Measurements from ENCODE around the gene E2F3.

E2F3 gene

GRCh38 chr6:20468209-20468608 lies 66.5 kb downstream of the E2F3 start:
- no peak overlapping the region for H3K27ac ChIP-seq
- TF ChIP-seq CTCF (conservative IDR thresholded peaks at IDR 0.05) (no peak), ZFX (IDR thresholded peaks at IDR 0.05) (no peak)

- no peak for TF ChIP-seq CTCF (conservative IDR thresholded peaks at IDR 0.05)
- TF ChIP-seq ZFX (IDR thresholded peaks at IDR 0.05) = no peak
- no peak overlapping the region for H3K27ac ChIP-seq
Measured at GRCh38 chr6:20472748-20473147, 71.1 kb downstream of the E2F3 start.

- TF ChIP-seq ZFX (IDR thresholded peaks at IDR 0.05) = no peak
- TF ChIP-seq CTCF (conservative IDR thresholded peaks at IDR 0.05) = no peak
- no peak overlapping the region for H3K27ac ChIP-seq
Measured at GRCh38 chr6:20473518-20473917, 71.8 kb downstream of the E2F3 start.

GRCh38 chr6:20474874-20475542 lies 73.3 kb downstream of the E2F3 start:
- H3K27ac ChIP-seq = no peak overlapping the region
- no peak for TF ChIP-seq CTCF (conservative IDR thresholded peaks at IDR 0.05)
- no peak for TF ChIP-seq ZFX (IDR thresholded peaks at IDR 0.05)

GRCh38 chr6:20476501-20477043 lies 74.9 kb downstream of the E2F3 start:
- H3K27ac ChIP-seq = no peak overlapping the region
- TF ChIP-seq ZFX (IDR thresholded peaks at IDR 0.05) (no peak), CTCF (conservative IDR thresholded peaks at IDR 0.05) (no peak)

- no peak overlapping the region for H3K27ac ChIP-seq
- TF ChIP-seq ZFX (IDR thresholded peaks at IDR 0.05) (no peak), CTCF (conservative IDR thresholded peaks at IDR 0.05) (no peak)
Measured at GRCh38 chr6:20477485-20477884, 75.8 kb downstream of the E2F3 start.

GRCh38 chr6:20479060-20479459 lies 77.4 kb downstream of the E2F3 start:
- TF ChIP-seq ZFX (IDR thresholded peaks at IDR 0.05) (no peak), CTCF (conservative IDR thresholded peaks at IDR 0.05) (no peak)
- no peak overlapping the region for H3K27ac ChIP-seq
